Tibial nerve (tissue), 4 donors: Measurements from ENCODE around the gene BCAN. TPM values are rescaled to one million over a fixed set of nuclear protein-coding genes. Genes with fewer than 3 reads are reported as not detected.
A peak's percentile ranks its signal among the peaks of the same experiment; 100 is the strongest.

Experiments used
- DNase-seq, 2 donors: peaks; one replicate each; pipeline ENCODE4 v3.0.0-alpha.2; 2019; ENCODE audit warnings: low spot score in 2 of 2
- H3K27ac ChIP-seq, 4 donors: fragments of 200-600 bp; sonication (generic) in 3 of 4; one replicate each; pipeline ENCODE4 v1.5.1; 2017 to 2019; ENCODE audit warnings: mild to moderate bottlenecking in 1 of 4
- H3K27me3 ChIP-seq, 2 donors: fragments of 200-600 bp; sonication (generic) in 1 of 2; one replicate each; pipeline versions ENCODE4 v1.5.1 to v1.6.0; 2017 to 2019
- H3K36me3 ChIP-seq, 3 donors: fragments of 200-600 bp; sonication (generic); one replicate each; pipeline ENCODE4 v1.5.1; 2018 to 2019
- H3K4me1 ChIP-seq, 4 donors: fragments of 200-600 bp; sonication (generic) in 3 of 4; one replicate each; pipeline ENCODE4 v1.5.1; 2017 to 2019
- H3K4me3 ChIP-seq, 4 donors: fragments of 200-600 bp; sonication (generic) in 3 of 4; one replicate each; pipeline ENCODE4 v1.5.1; 2017 to 2019; ENCODE audit warnings: mild to moderate bottlenecking in 1 of 4, moderate library complexity in 1 of 4
- H3K9me3 ChIP-seq, 4 donors: fragments of 200-600 bp; sonication (generic) in 3 of 4; one replicate each; pipeline ENCODE4 v1.5.1; 2017 to 2019
- CTCF ChIP-seq, 5 experiments: fragments of 200-600 bp in 3 of 5; fragments of 450-650 bp in 2 of 5; sonication (generic) in 3 of 5; IDR thresholded peaks; one replicate each; pipeline ENCODE4 v1.5.1; 2016 to 2019; ENCODE audit warnings: antibody characterized with exemption in 5 of 5, mild to moderate bottlenecking in 3 of 5, moderate library complexity in 2 of 5
- EP300 ChIP-seq, 2 donors: sonication (generic); formaldehyde crosslinking; IDR thresholded peaks; one replicate each; pipeline ENCODE4 v1.6.1; 2017; ENCODE audit warnings: antibody characterized with exemption in 2 of 2, mild to moderate bottlenecking in 1 of 2
- POLR2A ChIP-seq, 2 donors: fragments of 450-650 bp; IDR thresholded peaks; one replicate each; pipeline ENCODE4 v1.6.1; 2017; ENCODE audit warnings: antibody characterized with exemption in 2 of 2, mild to moderate bottlenecking in 2 of 2, moderate library complexity in 2 of 2
- WGBS, 2 donors: methylation state at CpG; one replicate each; pipeline ENCODE4 v1.1.5; 2018; 5-methylcytosine and 5-hydroxymethylcytosine counted together
- total RNA-seq, 4 donors: library from RNA; depleted of rRNA; stranded (reverse); fragments of >200 nt; gene quantifications; one replicate each; pipeline ENCODE4 v1.1.0, GENCODE V29; 2016

Gene BCAN
- total RNA-seq, 4 donors from 2014 or later, result not detected

DNA sequence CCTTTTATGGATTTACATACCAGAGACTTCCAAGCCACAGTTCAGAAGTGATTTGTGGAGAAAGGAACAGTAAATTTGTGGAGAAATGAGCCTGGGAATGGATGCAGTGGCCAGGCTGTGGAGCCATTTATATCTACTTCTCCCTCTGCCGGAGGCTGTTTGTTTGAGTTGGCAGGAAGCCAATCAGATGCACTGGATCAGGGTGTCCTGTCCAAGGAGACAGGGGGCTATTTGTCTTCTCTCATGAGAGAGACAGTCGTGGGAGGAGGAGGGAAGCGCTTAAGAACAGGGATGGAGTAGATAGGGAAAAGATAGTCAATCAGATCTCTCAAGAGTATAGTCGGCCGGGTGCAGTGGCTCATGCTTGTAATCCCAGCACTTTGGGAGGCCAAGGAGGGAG, 25.5 kb upstream of the BCAN start:
- H3K27me3 ChIP-seq, result peaks cover 0 to 49% of the 10 kb centered on the region in 2 donors
- no peaks in the 10 kb centered on the region for H3K9me3 ChIP-seq
- H3K4me1 ChIP-seq, result peaks cover 0 to 16% (median 0%) of the 10 kb centered on the region in 4 donors
- H3K27ac ChIP-seq, result peak overlapping the region in 2 of 4 donors; percentile 48 to 61
- no peak for DNase-seq
- H3K36me3 ChIP-seq, result no peaks in the 10 kb centered on the region
- WGBS, 2 donors, result 8 to 10% methylated on average over 5 of the region's 5 CpGs
- no peak overlapping the region for H3K4me3 ChIP-seq
- TF ChIP-seq CTCF (IDR thresholded peaks at IDR 0.05), result no peak
- TF ChIP-seq EP300 (IDR thresholded peaks at IDR 0.05), result peak in 1 of 2 donors; percentile 9

DNA sequence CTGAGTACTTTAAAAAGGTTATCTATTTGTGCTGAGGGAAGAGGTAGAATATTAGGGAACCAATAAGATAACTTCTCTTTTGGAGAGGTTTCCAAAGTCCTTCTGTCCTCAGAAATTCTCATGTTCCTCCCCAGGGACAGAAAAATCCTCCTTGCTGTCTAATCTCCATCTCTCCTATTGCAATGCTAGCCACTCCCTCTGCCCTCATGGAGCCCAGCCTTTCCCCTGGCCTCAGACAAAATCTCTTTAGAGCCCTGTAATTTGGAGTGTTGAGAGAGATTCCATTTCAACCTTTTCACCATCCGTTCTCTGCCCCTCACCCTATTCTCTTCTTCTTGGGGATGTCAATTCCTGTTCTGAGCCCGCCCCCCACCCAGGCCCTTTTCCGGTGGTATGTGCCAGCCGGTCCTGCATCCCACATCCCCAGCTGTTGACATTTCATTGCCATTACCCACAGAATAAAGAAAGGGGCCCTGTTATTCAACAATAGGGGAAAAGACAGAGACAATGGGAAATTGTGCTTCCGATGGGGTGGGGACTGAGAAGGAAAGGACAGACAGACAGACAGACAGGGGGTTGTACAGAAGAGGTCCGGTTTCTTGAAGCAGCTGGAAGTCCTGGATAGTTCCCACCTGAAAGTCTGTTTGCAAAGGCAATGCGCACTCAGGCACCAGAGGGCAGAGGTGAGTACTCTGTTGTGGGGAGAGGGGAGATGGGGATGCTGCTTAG, 22.9 kb upstream of the BCAN start, which contains the start of gene HAPLN2:
TSS of gene HAPLN2 (plus strand) at position 563 of the 729 bp plus-strand sequence. CDS start 4,076 bp downstream, outside the sequence.
- DNase-seq, result no peak
- no peaks in the 10 kb centered on the region for H3K9me3 ChIP-seq
- H3K36me3 ChIP-seq, result no peaks in the 10 kb centered on the region
- H3K4me1 ChIP-seq, result peaks cover 0 to 21% (median 3%) of the 10 kb centered on the region in 4 donors
- peak in 3 of 5 experiments; percentile 8 to 16 (median 12) for TF ChIP-seq CTCF (IDR thresholded peaks at IDR 0.05)
- TF ChIP-seq EP300 (IDR thresholded peaks at IDR 0.05), result no peak
- H3K27me3 ChIP-seq, result peaks cover 0 to 63% of the 10 kb centered on the region in 2 donors
- WGBS, 2 donors, result 8 to 9% methylated on average over 7 of the region's 7 CpGs
- H3K4me3 ChIP-seq, result no peak within 1 kb of the TSS
- no peak within 1 kb of the TSS for H3K27ac ChIP-seq

DNA sequence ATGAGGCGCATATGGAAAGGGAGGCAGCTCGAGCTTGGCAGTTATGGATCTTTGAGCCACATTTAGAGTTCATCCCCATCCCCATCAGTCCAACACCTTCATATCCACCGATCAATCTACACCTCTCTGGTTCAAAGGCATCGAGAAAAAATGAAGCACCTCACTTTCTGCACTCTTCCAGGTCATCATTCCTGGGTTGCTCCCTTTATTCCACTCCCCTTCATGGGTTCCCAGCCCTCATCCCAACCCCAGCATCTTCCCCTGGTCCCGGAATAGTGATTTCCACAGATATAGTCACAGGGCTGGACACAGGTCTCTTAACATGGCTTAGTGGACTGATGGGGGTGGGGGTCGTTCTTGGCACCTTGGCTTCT, 22.3 kb upstream of the BCAN start:
- Histone ChIP-seq H3K27ac (no peak overlapping the region), H3K4me3 (no peak overlapping the region), H3K4me1 (peaks cover 0 to 27% (median 8%) of the 10 kb centered on the region in 4 donors), H3K9me3 (no peaks in the 10 kb centered on the region), H3K27me3 (peaks cover 0 to 68% of the 10 kb centered on the region in 2 donors), H3K36me3 (no peaks in the 10 kb centered on the region)
- WGBS, 2 donors, result 23 to 27% methylated on average over 6 of the region's 6 CpGs
- DNase-seq, result no peak
- TF ChIP-seq EP300 (IDR thresholded peaks at IDR 0.05), result no peak
- TF ChIP-seq POLR2A (IDR thresholded peaks at IDR 0.05), result no peak
- TF ChIP-seq CTCF (IDR thresholded peaks at IDR 0.05), result no peak

DNA sequence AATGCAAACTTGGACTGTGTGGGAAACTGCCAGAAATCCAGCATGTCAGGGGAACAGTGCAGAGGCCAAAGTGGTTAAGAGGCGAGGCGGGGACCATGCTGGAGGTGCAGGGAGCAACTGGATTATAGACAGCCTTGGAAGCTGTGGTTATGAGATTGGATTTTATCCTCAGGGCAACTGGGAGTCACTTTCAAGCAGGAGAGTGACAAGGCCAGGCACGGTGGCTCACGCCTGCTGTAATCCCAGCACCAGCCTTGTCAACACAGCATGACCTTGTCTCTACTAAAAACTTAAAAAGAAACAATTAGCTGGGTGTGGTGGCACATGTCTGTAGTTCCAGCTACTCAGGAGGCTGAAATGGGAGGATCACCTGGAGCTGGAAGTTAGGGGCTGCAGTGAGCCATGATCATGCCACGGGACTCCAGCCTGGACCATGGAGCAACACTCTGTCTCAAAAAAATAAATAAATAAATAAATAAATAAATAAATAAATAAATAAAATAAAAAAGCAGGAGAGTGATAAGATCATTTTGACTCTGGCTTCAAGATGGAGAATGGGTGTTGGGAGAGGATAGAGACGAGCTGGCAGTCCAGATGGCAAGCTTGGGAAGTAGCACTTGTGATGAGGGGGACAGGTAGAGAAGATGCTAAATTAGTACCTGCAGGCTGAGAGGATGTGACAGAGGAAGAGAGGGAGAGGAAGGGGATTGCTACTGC, 19.2 kb upstream of the BCAN start:
- no peak for DNase-seq
- H3K36me3 ChIP-seq, result no peaks in the 10 kb centered on the region
- WGBS, 2 donors, result 82 to 83% methylated on average over 6 of the region's 6 CpGs
- no peaks in the 10 kb centered on the region for H3K9me3 ChIP-seq
- no peak for TF ChIP-seq CTCF (IDR thresholded peaks at IDR 0.05)
- no peak for TF ChIP-seq POLR2A (IDR thresholded peaks at IDR 0.05)
- TF ChIP-seq EP300 (IDR thresholded peaks at IDR 0.05), result no peak
- no peak overlapping the region for H3K4me3 ChIP-seq
- H3K4me1 ChIP-seq, result peaks cover 0 to 32% (median 22%) of the 10 kb centered on the region in 4 donors
- no peak overlapping the region for H3K27ac ChIP-seq
- H3K27me3 ChIP-seq, result peaks cover 9 to 80% of the 10 kb centered on the region in 2 donors
